ENCODE data around the gene ABHD12.

DNA sequence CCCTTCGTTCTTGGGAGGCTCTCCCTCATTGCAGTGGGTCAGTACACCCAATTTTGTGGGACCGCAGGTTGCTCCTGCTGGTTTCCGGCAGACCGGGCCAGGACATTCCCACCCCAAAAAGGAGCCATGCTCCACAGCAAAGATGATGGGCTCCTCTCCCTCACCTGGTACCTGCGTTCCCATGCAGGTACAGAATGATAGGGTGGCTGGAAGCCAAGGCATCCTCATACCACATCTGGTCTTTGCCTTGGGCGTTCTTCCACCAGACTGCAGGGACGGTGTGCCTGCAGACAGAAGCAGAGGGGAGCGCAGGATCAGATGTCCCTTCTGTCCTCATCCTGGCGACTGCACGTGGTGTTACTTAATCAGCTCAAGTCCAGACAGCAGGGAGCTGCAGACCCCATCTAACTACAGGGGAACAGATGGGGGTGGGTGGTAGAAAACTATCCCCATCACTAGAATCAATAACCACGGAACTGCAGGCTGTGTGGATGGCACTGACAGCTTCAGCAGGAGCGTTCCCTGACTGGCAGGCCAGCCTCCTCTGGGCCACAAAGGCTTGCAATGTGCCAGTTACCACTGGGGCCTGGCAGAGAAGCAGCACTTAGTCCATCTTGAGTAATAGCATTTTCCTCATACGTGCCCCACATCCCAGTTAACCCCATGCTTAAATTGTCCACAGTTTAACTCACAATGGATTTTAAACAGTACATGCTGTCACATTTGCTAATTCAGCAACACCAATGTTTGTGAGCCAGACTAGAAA is 70.4 kb downstream of the ABHD12 start:
- no peak for TF ChIP-seq POLR2A (IDR thresholded peaks at IDR 0.05)
- TF ChIP-seq POLR2AphosphoS5 (IDR thresholded peaks at IDR 0.05): no peak
